Trophoblast cell (in vitro differentiated cells and primary cell): ENCODE data around the gene MAP2K2.

Source experiments
- DNase-seq, 2 donors: peaks; one replicate each; pipeline ENCODE4 v3.0.0-alpha.2; 2016
- H2AFZ ChIP-seq: 2 replicates; pipeline ENCODE4 v1.6.1; 2013; ENCODE audit warnings: low read length, moderate library complexity, mild to moderate bottlenecking; ENCODE audit not compliant: insufficient read depth, poor library complexity
- H2AK5ac ChIP-seq: 2 replicates; pipeline ENCODE4 v1.6.1; 2013; ENCODE audit warnings: mild to moderate bottlenecking, low read length
- H2BK120ac ChIP-seq: 2 replicates; pipeline ENCODE4 v1.6.1; 2013; ENCODE audit warnings: low read length, mild to moderate bottlenecking, moderate library complexity; ENCODE audit not compliant: insufficient read depth, poor library complexity
- H2BK12ac ChIP-seq: 2 replicates; pipeline ENCODE4 v1.6.1; 2013; ENCODE audit warnings: mild to moderate bottlenecking, low read length, moderate library complexity
- H2BK5ac ChIP-seq: 2 replicates; pipeline ENCODE4 v1.6.1; 2013; ENCODE audit warnings: low read length, low read depth, moderate library complexity, mild to moderate bottlenecking; ENCODE audit not compliant: poor library complexity
- H3K14ac ChIP-seq: 2 replicates; pipeline ENCODE4 v1.6.1; 2013; ENCODE audit warnings: mild to moderate bottlenecking, low read length
- H3K18ac ChIP-seq: 2 replicates; pipeline ENCODE4 v1.6.1; 2013; ENCODE audit warnings: mild to moderate bottlenecking, low read length
- H3K23ac ChIP-seq: 2 replicates; pipeline ENCODE4 v1.6.1; 2013; ENCODE audit warnings: low read length
- H3K27ac ChIP-seq: 2 replicates; pipeline ENCODE4 v1.5.1; 2013; ENCODE audit warnings: low read depth, mild to moderate bottlenecking, inconsistent platforms, low read length, moderate library complexity
- H3K27me3 ChIP-seq: 2 replicates; pipeline ENCODE4 v1.6.1; 2013; ENCODE audit warnings: inconsistent platforms, mild to moderate bottlenecking, low read length, moderate library complexity; ENCODE audit not compliant: insufficient read depth
- H3K36me3 ChIP-seq, 2 experiments: 1 replicate in 1 of 2; 2 replicates in 1 of 2; pipeline ENCODE4 v1.6.1; 2013; ENCODE audit warnings: low read length in 2 of 2, mild to moderate bottlenecking in 2 of 2, moderate library complexity in 1 of 2; ENCODE audit not compliant: insufficient read depth in 2 of 2, control insufficient read depth in 1 of 2
- H3K4ac ChIP-seq: 2 replicates; pipeline ENCODE4 v1.6.1; 2013; ENCODE audit warnings: low read depth, mild to moderate bottlenecking, low read length, moderate library complexity
- H3K4me1 ChIP-seq, 2 experiments: 1 replicate in 1 of 2; 2 replicates in 1 of 2; pipeline ENCODE4 v1.6.1; 2013; ENCODE audit warnings: low read length in 2 of 2, mild to moderate bottlenecking in 2 of 2, moderate library complexity in 1 of 2; ENCODE audit not compliant: insufficient read depth in 2 of 2, control insufficient read depth in 1 of 2
- H3K4me2 ChIP-seq: 2 replicates; pipeline ENCODE4 v1.6.1; 2013; ENCODE audit warnings: inconsistent platforms, mild to moderate bottlenecking, low read length, moderate library complexity
- H3K4me3 ChIP-seq: 2 replicates; pipeline ENCODE4 v1.5.1; 2013; ENCODE audit warnings: mild to moderate bottlenecking, low read depth, low read length, inconsistent platforms
- H3K79me1 ChIP-seq: one replicate; pipeline ENCODE4 v1.6.1; 2013; ENCODE audit warnings: low read length
- H3K79me2 ChIP-seq: 2 replicates; pipeline ENCODE4 v1.6.1; 2013; ENCODE audit warnings: low read length, mild to moderate bottlenecking; ENCODE audit not compliant: control insufficient read depth, insufficient read depth, poor library complexity
- H3K9ac ChIP-seq: 2 replicates; pipeline ENCODE4 v1.6.1; 2013; ENCODE audit warnings: mild to moderate bottlenecking, low read length
- H3K9me3 ChIP-seq: 2 replicates; pipeline ENCODE4 v1.6.1; 2013; ENCODE audit warnings: low read depth, mild to moderate bottlenecking, control low read depth, inconsistent platforms, low read length; ENCODE audit not compliant: insufficient read depth
- H4K12ac ChIP-seq: 2 replicates; pipeline ENCODE4 v1.6.1; 2013; ENCODE audit warnings: low read depth, mild to moderate bottlenecking, low read length, moderate library complexity
- H4K8ac ChIP-seq: 2 replicates; pipeline ENCODE4 v1.6.1; 2013; ENCODE audit warnings: low read depth, mild to moderate bottlenecking, low read length, moderate library complexity
- H4K91ac ChIP-seq: one replicate; pipeline ENCODE4 v1.6.1; 2013; ENCODE audit warnings: low read depth, mild to moderate bottlenecking, low read length, moderate library complexity
- WGBS: extraction: QIAGEN DNeasy Blood & Tissue Kit; methylation state at CpG from one replicate; pipeline ENCODE4 v1.1.7; 2013; ENCODE audit warnings: missing lambda C conversion rate; ENCODE audit not compliant: insufficient read length, insufficient coverage; ENCODE audit errors: extremely low coverage; 5-methylcytosine and 5-hydroxymethylcytosine counted together

Gene MAP2K2

DNA sequence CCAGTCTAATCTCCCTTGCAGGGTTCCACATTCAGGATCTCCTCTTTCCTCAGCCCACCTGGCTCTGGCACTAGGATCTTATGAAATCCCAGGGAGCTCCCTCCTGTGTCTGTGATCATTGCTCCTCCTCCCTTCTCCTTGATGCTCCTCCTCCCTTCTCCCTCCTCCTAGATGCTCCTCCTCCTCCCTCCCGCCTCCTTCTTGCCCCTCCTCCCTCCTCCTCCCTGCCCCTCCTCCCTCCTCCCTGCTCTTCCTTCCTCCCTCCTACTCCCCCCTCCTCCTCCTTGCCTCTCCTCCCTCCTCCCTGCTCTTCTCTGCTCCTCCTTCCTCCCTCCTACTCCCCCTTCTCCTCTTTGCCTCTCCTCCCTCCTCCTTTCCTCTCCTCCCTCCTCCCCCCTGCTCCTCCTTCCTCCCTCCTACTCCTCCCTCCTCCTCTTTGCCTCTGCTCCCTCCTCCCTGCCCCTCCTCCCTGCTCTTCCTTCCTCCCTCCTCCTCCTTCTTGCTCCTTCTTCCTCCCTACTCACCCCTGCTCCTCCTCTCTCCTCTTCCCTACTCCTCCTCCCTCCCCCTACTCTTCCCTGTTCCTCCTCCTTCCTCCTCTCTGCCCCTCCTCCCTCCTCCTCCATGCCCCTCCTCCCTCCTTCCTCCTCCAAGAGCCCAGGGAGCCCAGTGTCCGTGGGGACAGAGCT lies 42.3 kb downstream of the MAP2K2 start:
- Histone ChIP-seq H4K91ac (peak overlapping the region; percentile 34), H2BK120ac (no peak overlapping the region), H3K27me3 (no peaks in the 10 kb centered on the region), H3K9ac (no peak overlapping the region), H3K14ac (no peak overlapping the region), H3K79me2 (peaks cover 1% of the 10 kb centered on the region), H3K4me2 (no peak overlapping the region), H3K18ac (no peak overlapping the region), H2BK12ac (peak overlapping the region; percentile 9), H4K12ac (no peak overlapping the region), H3K4me1 (peaks cover 26 to 28% of the 10 kb centered on the region in 2 experiments), H3K27ac (peak overlapping the region; percentile 9), H2AK5ac (no peak overlapping the region), H3K4ac (no peak overlapping the region), H3K36me3 (no peaks in the 10 kb centered on the region), H2AFZ (peak overlapping the region; percentile 13), H4K8ac (peak overlapping the region; percentile 57), H3K23ac (no peak overlapping the region), H3K9me3 (no peaks in the 10 kb centered on the region), H3K4me3 (no peak overlapping the region), H2BK5ac (no peak overlapping the region), H3K79me1 (peaks cover 12% of the 10 kb centered on the region)
- DNase-seq, result peak in 1 of 2 donors; percentile 58
- no CpG with 5 or more reads among the region's 2 CpGs for WGBS

DNA sequence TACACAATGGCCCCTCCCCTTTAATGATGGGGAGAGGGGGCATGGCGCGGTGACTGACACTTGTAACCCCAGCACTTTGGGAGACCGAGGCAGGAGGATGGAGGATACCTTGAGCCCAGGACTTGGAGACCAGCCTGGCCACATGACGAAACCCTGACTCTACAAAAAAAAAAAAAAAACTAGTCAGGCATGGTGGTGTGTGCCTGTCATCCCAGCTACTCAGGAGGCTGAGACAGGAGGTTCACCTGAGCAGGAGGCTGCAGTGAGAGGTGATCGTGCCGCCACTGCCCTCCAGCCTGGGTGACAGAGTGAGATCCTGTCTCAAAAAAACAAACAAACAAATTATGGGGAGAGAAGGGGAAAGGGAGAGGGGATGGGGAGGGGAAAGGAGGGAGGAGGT lies 43.4 kb downstream of the MAP2K2 start:
- H3K23ac ChIP-seq, result no peak overlapping the region
- no peak overlapping the region for H2BK120ac ChIP-seq
- H3K79me2 ChIP-seq, result peaks cover 1% of the 10 kb centered on the region
- peaks cover 21 to 23% of the 10 kb centered on the region in 2 experiments for H3K4me1 ChIP-seq
- no peak overlapping the region for H3K27ac ChIP-seq
- no peak overlapping the region for H4K8ac ChIP-seq
- H3K79me1 ChIP-seq, result peaks cover 12% of the 10 kb centered on the region
- no peaks in the 10 kb centered on the region for H3K9me3 ChIP-seq
- no CpG with 5 or more reads among the region's 6 CpGs for WGBS
- H2BK12ac ChIP-seq, result no peak overlapping the region
- H2AFZ ChIP-seq, result no peak overlapping the region
- no peak overlapping the region for H3K9ac ChIP-seq
- no peak overlapping the region for H3K4me2 ChIP-seq
- no peak overlapping the region for H3K4ac ChIP-seq
- no peaks in the 10 kb centered on the region for H3K27me3 ChIP-seq
- H3K18ac ChIP-seq, result no peak overlapping the region
- no peak overlapping the region for H4K91ac ChIP-seq
- peak in 1 of 2 donors; percentile 65 for DNase-seq
- no peaks in the 10 kb centered on the region for H3K36me3 ChIP-seq
- no peak overlapping the region for H2AK5ac ChIP-seq
- no peak overlapping the region for H4K12ac ChIP-seq
- H2BK5ac ChIP-seq, result no peak overlapping the region
- H3K4me3 ChIP-seq, result no peak overlapping the region
- no peak overlapping the region for H3K14ac ChIP-seq

- no peak overlapping the region for H2BK5ac ChIP-seq
- no peak overlapping the region for H3K9ac ChIP-seq
- H2BK120ac ChIP-seq, result no peak overlapping the region
These were observed 45.9 kb downstream of the MAP2K2 start for GRCh38 chr19:4077800-4078684.

DNA sequence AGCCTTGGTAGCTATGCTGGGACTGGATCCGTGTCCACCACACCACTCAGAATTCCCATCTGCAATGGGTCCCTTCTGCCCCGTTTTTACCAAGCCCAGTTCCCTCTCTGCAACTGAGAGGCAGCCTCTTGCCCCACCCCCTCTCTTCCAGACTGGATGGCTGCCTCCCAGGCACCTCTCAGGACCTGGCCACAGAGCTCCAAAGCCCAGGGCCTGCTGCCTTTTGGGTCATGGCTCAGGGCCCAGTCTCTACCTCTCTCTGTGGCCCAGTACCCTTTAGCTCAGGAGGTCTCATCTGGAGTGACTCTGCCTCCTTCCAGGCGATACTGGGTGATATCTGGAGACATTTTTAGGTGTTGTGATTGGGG lies 46.9 kb downstream of the MAP2K2 start:
- Histone ChIP-seq H4K8ac (no peak overlapping the region), H3K27me3 (no peaks in the 10 kb centered on the region), H3K36me3 (no peaks in the 10 kb centered on the region), H3K23ac (no peak overlapping the region), H4K12ac (no peak overlapping the region), H4K91ac (no peak overlapping the region), H3K14ac (no peak overlapping the region), H2BK5ac (no peak overlapping the region), H3K27ac (no peak overlapping the region), H3K9ac (no peak overlapping the region), H3K4me2 (no peak overlapping the region), H3K4ac (no peak overlapping the region), H3K79me2 (no peaks in the 10 kb centered on the region), H3K4me1 (peaks cover 2 to 4% of the 10 kb centered on the region in 2 experiments), H2AK5ac (no peak overlapping the region), H3K9me3 (peaks cover 1% of the 10 kb centered on the region), H2AFZ (no peak overlapping the region), H3K79me1 (no peaks in the 10 kb centered on the region), H2BK120ac (no peak overlapping the region), H3K4me3 (no peak overlapping the region), H3K18ac (no peak overlapping the region), H2BK12ac (no peak overlapping the region)
- no CpG with 5 or more reads among the region's 3 CpGs for WGBS
- no peak for DNase-seq

More at GRCh38 chr19:4077800-4078684, 45.9 kb downstream of the MAP2K2 start:
- Histone ChIP-seq H4K8ac (no peak overlapping the region), H3K4me1 (peaks cover 6% of the 10 kb centered on the region in 2 experiments), H3K4me2 (peak overlapping the region; percentile 30), H3K36me3 (no peaks in the 10 kb centered on the region), H3K4ac (no peak overlapping the region), H3K79me1 (no peaks in the 10 kb centered on the region), H3K4me3 (no peak overlapping the region), H2BK12ac (peak overlapping the region; percentile 36), H3K18ac (no peak overlapping the region), H3K9me3 (peaks cover 1% of the 10 kb centered on the region), H3K79me2 (no peaks in the 10 kb centered on the region), H3K23ac (no peak overlapping the region), H3K27ac (no peak overlapping the region), H3K27me3 (no peaks in the 10 kb centered on the region), H2AFZ (no peak overlapping the region), H4K12ac (peak overlapping the region; percentile 44), H3K14ac (no peak overlapping the region), H2AK5ac (no peak overlapping the region), H4K91ac (no peak overlapping the region)
- no CpG with 5 or more reads among the region's 33 CpGs for WGBS
- no peak for DNase-seq
